ENCODE results near the gene PCTP.
A peak's percentile ranks its signal among the peaks of the same experiment; 100 is the strongest.

PCTP gene

DNA sequence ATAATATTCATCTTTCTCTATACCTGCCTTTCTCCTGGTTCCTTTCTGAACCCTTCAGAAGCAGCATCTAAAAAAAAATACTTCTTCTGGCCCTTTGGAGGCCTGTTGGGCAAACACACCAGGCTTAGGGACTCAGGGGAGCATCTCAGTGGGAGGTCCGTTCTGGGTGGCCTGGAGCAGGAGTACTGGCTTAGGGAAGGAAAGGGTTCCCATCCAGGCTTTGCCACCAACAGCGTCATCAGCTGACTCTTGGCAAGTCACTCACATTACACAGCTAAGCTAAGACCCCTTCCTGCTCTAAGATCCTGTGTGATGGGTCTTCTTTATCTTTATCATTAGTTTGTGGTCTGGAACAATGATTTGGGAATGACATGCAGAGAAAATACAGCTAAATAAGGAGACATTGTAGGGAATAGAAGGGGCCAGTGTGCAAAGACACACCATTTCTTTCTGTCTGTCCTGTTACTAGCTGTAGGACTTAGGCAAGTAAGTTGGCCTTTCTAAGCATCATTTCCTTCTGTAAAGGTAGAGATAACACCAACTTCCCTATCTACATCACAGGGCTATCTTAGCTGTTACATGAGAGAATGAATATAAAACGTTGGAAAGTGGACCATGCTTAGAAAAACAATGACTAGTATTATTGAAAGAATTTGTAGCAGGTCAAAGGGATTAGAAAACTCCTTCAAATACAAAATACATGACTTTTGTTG lies 9.9 kb downstream of the PCTP start:
- no peak for DNase-seq

GRCh38 chr17:55762086-55762858 lies 11.4 kb downstream of the PCTP start:
- no peak for DNase-seq

- DNase-seq, result no peak
Observed at GRCh38 chr17:55763856-55764255, 13.0 kb downstream of the PCTP start.

- no peak for DNase-seq
Observed at GRCh38 chr17:55764610-55765009, 13.8 kb downstream of the PCTP start.

DNA sequence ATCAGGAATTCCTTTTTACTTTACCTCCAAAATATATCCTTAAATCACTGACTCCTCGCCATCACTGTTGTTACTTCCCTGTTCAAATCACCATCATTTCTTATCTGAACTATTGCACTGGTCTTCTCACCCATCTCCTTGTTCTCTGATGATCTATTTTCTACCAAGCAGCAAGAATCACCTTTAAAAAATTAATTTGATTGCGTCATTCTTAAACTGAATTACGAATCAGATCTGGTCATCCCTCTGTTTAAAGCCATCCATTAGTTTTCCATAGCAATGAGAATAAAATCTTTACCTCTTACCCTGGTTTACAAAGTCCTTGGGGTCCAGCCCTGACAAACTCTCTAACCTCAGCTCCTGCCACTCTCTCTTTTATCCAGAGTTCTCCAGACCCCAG lies 14.6 kb downstream of the PCTP start:
- no peak for DNase-seq

DNA sequence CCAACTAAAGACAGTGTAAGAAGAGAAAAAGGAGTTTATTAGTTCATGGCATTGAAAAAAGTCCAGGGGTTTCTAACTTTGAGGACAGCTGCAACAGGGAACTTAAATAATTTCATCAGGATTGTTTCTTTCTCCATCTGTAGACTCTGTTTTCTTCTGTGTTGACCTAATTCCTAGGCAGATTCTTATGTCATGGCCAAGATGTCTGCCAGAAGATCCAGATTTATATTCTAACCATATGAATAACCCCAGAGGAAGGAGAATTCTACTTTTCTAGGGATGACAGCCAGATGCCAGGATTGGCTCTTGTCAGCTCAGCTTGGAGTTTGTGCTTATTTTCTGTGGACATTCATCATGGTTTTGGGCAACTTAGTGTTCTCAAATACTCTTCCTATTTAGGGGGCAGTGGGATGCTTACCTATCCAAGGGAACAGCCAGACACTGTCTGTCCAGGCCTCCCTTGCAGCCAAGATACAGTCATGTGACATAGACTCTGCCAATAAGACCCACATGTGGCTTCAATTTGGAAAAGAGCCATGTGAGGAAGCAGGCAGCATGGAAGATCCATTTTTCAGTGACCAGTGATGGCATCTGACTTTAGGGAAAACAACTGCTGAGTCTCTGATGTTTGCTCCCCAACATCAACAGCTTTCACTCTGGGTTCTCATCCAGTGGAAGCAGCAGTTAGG lies 18.2 kb downstream of the PCTP start:
- DNase-seq, result no peak

DNA sequence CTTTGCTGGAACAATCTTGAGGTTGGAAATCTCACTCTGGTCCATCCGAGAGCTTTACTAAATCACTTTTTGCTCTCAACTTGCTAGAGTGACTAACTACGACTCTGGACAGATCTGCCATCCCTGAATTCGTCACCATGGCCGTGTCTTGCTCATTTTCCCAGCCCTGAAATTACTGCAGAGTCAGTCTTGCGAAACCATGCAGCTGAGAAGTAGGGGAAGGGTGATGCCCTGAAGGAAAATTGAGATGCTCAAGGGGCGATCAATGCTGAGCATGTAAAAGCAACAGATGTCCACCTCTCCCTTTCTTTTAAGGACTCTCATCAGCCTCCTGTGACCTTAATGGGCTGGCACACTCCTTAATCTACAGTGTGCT lies 18.8 kb downstream of the PCTP start:
- no peak for DNase-seq

DNA sequence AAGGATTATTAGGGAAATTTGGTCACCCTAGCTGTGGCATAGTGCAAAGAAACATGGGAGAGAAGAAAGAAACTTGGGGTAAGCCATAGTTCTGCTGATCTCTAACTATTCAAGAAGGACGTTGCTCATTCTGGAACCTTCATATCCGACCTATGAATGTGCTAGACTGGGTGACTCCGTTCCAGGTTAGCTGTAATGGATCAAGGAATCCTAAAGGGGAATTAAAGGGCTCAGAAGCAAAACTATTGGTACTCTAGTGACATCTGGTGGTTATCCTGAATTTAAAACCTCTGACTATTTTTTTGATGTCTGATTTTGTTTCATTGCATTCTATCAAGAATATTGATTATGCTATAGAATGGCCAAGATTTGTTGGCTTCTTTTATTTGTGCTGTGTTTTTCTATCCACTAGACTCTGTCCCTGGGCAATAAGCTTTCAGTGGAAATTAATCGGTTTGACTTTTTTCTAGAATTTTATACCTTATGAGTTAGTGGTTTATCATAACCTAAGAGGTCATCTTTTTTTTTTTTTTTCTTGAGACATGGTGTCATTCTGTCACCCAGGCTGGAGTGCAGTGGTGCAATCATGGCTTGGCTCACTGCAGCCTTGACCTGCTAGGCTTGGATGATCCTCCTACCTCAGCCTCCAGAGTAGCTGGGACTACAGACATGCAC lies 19.5 kb downstream of the PCTP start:
- peak; percentile 7 to 42 for DNase-seq

DNA sequence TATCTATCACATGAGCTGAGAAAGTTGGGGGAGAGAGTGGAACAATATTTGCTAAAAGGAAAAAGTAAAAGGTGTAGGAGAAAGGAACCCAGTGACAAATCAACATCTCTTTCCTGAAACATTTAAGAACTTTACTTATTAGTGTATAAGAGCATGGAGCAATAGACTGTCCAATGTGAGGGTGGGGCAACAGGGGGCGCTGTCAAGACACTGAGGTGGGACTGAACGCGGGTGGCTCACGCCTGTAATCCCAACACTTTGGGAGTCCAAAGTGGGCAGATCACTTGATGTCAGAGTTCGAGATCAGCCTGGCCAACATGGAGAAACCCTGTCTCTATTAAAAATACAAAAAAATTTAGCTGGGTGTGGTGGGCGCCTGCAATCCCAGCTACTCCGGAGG lies 21.2 kb downstream of the PCTP start:
- no peak for DNase-seq

DNA sequence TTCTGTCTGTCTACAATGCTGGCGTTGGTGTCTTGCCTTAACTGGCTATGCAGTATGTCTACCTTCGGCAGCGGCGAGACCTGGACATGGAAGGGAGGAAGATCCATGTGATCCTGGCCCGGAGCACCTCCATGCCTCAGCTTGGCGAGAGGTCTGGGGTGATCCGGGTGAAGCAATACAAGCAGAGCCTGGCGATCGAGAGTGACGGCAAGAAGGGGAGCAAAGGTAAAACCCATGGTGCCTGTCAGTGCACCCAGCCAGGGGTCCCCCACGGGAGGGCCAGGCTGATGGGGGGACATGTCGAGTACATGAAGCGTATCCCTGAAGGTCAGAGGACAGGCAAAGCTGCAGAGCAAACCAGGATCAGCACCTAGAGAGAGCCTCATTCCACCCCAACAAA lies 22.8 kb downstream of the PCTP start:
- DNase-seq, result no peak

DNA sequence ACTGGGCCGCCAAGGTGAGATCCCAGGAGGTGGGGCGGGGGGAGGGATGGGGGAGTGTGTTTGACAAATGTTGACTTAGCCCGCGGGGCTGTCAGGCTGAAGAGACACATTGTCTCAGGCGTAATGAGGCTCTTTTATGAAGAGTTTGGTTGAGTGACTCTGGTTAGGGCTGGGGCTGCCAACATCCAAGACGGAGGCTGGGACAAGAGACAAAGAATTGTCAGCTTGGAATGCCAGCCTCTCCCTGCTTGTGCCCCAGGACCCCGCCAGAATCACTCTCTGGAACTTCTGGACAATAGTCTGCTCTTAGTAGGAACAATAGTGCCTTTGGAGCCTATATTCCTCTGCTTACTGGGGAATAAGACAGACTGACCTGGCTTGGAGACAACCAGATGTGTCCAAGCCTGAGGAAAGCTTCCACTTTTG lies 24.0 kb downstream of the PCTP start:
- no peak for DNase-seq

DNA sequence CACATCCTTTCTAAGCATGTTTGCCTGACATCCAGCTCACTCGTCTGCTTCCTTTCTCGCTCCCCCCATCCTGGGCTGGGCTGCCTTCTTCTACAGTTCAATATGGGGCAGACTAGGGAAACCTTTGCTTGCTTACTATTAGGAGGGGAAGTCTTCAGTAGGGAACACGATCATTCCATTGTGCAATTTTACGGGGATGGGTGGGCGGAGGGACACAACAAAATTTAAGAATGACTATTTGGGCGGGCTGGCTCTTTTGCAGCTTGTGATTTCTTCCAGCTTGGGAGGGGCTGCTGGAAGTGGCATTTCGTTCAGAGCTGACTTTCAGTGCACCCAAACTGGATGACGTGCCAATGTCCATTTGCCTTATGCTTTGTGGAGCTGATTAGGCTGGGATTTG lies 25.4 kb downstream of the PCTP start:
- no peak for DNase-seq

DNA sequence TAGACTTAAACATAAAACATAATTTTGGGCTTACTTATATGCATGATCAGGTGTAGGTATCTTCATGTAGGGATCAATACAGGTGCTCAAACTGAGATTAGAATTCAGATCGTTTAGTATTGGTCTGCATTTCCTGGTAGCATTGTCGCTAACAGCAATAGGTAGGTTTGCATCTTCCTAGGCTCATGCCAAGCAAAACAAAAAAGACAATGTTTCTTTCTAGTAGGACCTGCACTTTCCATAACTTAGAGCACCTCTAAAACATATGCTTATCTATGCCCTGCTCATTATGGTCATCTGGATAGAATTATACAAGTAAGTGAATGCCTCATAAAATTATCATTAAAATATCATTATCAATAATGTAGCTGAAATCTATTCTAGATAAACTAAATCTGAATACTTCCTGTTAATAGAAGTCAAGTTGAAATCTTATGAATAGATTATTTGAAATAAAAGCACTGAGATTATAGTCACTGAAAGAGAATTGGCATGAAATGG lies 26.7 kb downstream of the PCTP start:
- DNase-seq, result no peak

DNA sequence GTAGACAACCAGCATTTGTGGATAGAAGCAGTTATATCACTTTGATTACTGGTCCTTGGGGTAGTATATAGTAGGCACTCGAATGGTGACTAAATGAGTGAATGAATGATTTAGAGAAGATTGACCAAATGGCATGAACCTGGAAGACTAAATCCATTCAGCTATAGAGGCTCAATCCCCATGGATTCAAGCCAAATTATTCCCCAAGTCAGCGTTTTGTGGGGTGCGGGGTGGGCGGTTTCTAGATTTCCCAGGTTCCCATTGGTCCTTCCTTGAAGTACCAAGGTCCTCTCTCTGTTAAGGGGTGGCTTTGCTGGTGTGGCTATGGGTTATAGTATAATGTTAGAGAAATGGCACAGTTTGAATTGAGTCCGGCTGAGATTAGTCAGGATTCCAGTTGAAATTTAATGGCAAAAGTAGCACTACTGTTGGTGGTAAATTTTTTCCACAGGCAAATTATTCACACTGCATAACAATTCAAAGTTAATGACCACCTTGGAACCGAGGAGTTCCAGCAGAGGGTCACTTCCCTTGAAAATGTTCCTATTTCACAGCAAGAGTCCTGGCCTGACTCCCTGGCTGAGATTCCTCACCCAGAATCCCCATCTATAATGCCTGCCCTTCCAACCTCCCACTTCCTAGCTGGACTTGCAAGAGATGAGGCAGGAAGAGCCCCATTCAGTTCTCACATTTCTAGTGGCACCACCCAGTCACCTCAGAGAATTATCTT lies 27.7 kb downstream of the PCTP start:
- DNase-seq, result no peak

DNA sequence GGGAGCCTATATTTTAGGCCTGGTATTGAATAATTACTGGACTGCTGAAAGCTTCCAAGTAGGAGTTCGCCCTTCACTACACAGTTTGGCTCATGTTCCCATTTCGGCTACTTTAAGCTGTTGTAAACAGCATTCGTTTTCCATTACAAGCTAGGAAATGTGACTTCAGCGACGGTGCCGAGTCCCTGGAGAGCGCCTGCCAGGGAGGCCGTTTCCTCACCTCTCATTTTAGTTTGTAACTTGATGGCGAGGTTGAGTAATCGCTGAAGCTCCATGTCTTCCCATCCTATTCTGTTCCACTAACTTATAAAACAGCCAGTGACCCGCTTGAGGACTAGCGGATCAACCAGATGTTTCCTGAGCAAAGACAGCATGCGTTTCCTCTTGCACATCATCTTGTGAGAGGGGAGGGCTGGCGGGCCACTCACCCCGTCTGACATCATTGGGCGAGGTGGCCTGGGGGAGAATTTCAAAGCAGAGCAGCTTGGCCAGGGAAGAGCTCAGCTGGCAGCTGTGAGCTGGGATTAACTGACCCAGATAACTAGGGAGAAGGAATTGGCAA lies 32.9 kb downstream of the PCTP start:
- no peak for DNase-seq

- DNase-seq, result no peak
Observed at GRCh38 chr17:55784666-55785065, 33.8 kb downstream of the PCTP start.

DNA sequence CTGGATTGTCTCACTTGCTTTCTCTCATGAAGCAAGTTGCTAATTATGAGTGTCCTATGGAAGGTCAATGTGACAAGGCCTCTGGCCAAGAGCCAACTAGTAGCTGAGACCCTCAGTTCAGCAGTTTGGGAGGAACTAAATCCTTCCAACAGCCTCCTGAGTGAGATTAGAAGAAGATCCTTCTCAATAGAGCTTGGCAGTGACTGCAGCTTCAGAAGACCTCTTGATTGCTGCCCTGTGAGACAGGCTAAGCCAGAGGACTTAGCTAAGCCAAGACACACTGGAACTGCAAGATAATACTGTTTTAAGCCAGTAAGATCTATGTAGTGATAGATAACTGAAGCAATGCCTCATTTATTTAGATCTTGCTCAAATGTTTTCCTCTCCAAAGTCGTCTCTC lies 34.3 kb downstream of the PCTP start:
- no peak for DNase-seq

GRCh38 chr17:55793272-55793671 lies 42.4 kb downstream of the PCTP start:
- DNase-seq, result no peak

DNA sequence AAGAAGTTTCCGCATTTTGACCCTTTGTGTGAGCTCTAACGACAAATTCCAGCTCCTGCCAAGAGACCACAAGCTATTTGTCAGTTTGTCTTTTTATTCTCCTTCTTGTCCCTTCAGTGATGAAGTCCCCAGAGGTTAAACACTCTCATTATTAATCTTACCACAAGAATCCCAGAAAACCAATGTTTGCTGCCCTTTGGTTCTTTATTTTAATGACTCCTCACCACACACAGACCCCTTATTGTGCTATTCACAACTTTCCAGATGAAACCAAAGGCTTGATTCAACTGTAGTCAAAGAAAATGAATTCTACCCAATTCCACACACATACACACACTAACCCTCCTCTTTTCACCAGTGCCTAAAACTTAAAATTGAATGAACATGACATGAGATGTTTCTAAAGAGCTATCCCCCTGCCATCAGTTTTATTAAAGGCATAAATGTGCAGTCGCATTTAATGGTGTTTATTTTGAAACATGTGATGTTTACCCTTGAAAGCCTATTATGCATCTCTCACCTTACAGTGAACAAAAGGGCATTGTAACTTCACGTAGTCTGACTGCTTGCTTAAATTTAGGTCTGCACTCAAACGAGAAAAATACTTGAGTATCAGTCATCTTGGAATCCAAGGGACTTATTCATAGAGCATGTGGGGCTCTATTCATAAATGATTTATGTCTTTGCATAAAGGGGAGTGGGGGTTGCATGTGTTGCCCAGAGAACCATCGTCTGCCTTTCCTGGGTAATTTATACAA lies 44.1 kb downstream of the PCTP start:
- peak; percentile 92 to 94 for DNase-seq

GRCh38 chr17:55806745-55807495 lies 56.1 kb downstream of the PCTP start:
- DNase-seq, result no peak

GRCh38 chr17:55811536-55811935 lies 60.7 kb downstream of the PCTP start:
- DNase-seq, result no peak

Measured in NCI-H1930 (cell line).